ENCODE data around the gene MASP1. TPM values are rescaled to one million over a fixed set of nuclear protein-coding genes. Genes with fewer than 3 reads are reported as not detected.

The MASP1 gene
- total and polyA plus RNA-seq, 2 of the 4 experiments (the other 2 are of a cell fraction), result 13.1 to 16.2 TPM

- no CpG with 5 or more reads among the region's 6 CpGs for WGBS, 2 experiments (ENCODE audit: extremely low coverage in 2 of 2, insufficient read length in 1 of 2)
- peak overlapping the region; percentile 45 for H2AK9ac ChIP-seq (replicated peaks; ENCODE audit: low read depth, low read length, poor library complexity)
- peak overlapping the region; percentile 65; the same call in 1 of the 3 replicates for H2BK15ac ChIP-seq (ENCODE audit: low read depth, low read length)
- CTCF ChIA-PET, result no interaction called here
- peaks cover 20% of the 10 kb centered on the region for H3K4me1 ChIP-seq (ENCODE audit: control insufficient read depth, insufficient read depth, low read length)
- peak overlapping the region; percentile 28 to 79 for H4K8ac ChIP-seq (ENCODE audit: low read depth in 2 of 2, low read length in 2 of 2)
- H4K20me1 ChIP-seq (ENCODE audit: insufficient read depth, low read length), result no peaks in the 10 kb centered on the region
- no peak for TF ChIP-seq RCOR1 (IDR thresholded peaks at IDR 0.05; ENCODE audit: insufficient replicate concordance, low read length)
- no peak for TF ChIP-seq FOS (IDR thresholded peaks at IDR 0.05; ENCODE audit: low read depth, low read length)
- no peak for TF ChIP-seq MAFK (IDR thresholded peaks at IDR 0.05; ENCODE audit: low read depth, low read length)
- no peak for TF ChIP-seq CHD1 (IDR thresholded peaks at IDR 0.05; ENCODE audit: low read depth, low read length)
- H3K27ac ChIP-seq (ENCODE audit: insufficient read depth, low read length), result peak overlapping the region; percentile 71
- peaks cover 8% of the 10 kb centered on the region for H3K36me3 ChIP-seq (ENCODE audit: control insufficient read depth, insufficient read depth, low read length)
- H3K14ac ChIP-seq (replicated peaks; ENCODE audit: low read depth, low read length), result peak overlapping the region; percentile 46
- peak overlapping the region; percentile 98 for H2BK5ac ChIP-seq (ENCODE audit: low read depth, low read length, poor library complexity, severe bottlenecking)
- H3K56ac ChIP-seq (ENCODE audit: extremely low read depth, insufficient read depth, low read length), result peak overlapping the region; percentile 4; the same call in 1 of the 2 replicates
- ATAC-seq (ENCODE audit: low read depth), result no peak
- H2AFZ ChIP-seq (replicated peaks; ENCODE audit: low read length, poor library complexity), result no peak overlapping the region
- H3K23ac ChIP-seq (ENCODE audit: low read depth, low read length), result peak overlapping the region; percentile 55
- POLR2A ChIA-PET (ENCODE audit: unreplicated experiment), result no interaction called here
- peaks cover 6% of the 10 kb centered on the region for H3K9me3 ChIP-seq (ENCODE audit: control insufficient read depth, insufficient read depth, low read length)
- in situ Hi-C loops (cut with MboI; ENCODE audit: low sequenced_read_pairs) (no loop called here), intact Hi-C loops (cut with micrococcal nuclease) (no loop called here), dilution Hi-C loops (cut with HindIII; ENCODE audit: low sequenced_read_pairs, unreplicated experiment) (no loop called here)
- H3K4me3 ChIP-seq (ENCODE audit: insufficient read depth, low read depth, low read length), result no peak overlapping the region
- H4K91ac ChIP-seq (ENCODE audit: insufficient read depth, low read depth, low read length), result peak overlapping the region; percentile 82
- H3K4me2 ChIP-seq (ENCODE audit: low read depth, low read length), result no peak overlapping the region
- no peak overlapping the region for H3K9ac ChIP-seq (ENCODE audit: low read depth, low read length)
- peak overlapping the region; percentile 83 for H2BK120ac ChIP-seq (ENCODE audit: low read depth, low read length)
- H3K18ac ChIP-seq (ENCODE audit: low read depth, low read length), result peak overlapping the region; percentile 91; the same call in 1 of the 2 replicates
- H2BK20ac ChIP-seq (ENCODE audit: low read depth, low read length), result peak overlapping the region; percentile 88
- H3K27me3 ChIP-seq (ENCODE audit: control insufficient read depth, insufficient read depth, low read length), result no peaks in the 10 kb centered on the region
- H3K79me1 ChIP-seq (ENCODE audit: low read depth in 1 of 2, low read length in 2 of 2), result no peaks in the 10 kb centered on the region
- H3K4ac ChIP-seq (ENCODE audit: low read depth, low read length), result peak overlapping the region; percentile 86
- no TSS peak for BruUV-seq (replicated peaks)
- peak overlapping the region; percentile 71 for H2AK5ac ChIP-seq (ENCODE audit: low read depth, low read length)
- no peak for DNase-seq
- H4K5ac ChIP-seq (ENCODE audit: low read depth, low read length), result peak overlapping the region; percentile 83; the same call in 1 of the 2 replicates
- H3K9me1 ChIP-seq (ENCODE audit: insufficient read depth, low read length), result peaks cover 8% of the 10 kb centered on the region; the same call in 1 of the 2 replicates
Observed at GRCh38 chr3:187262360-187262759, 29.2 kb downstream of the MASP1 start.

Data from IMR-90 (cell line).